H1 (cell line): ENCODE measurements around the gene NOTCH4. TPM values are rescaled to one million over a fixed set of nuclear protein-coding genes. Genes with fewer than 3 reads are reported as not detected.

Experiments used
- EGR1 ChIP-seq: IDR thresholded peaks from 2 replicates; pipeline ENCODE4 v1.6.1; 2011; ENCODE audit warnings: low read depth, low read length, borderline replicate concordance
- FOSL1 ChIP-seq: IDR thresholded peaks from 2 replicates; pipeline ENCODE4 v1.6.1; 2011; ENCODE audit warnings: mild to moderate bottlenecking, low read depth, low read length, moderate library complexity; ENCODE audit not compliant: insufficient read depth
- JUND ChIP-seq: IDR thresholded peaks from 2 replicates; pipeline ENCODE4 v1.6.1; 2011; ENCODE audit warnings: mild to moderate bottlenecking, improper control_type of control experiment, low read length
- KDM4A ChIP-seq: IDR thresholded peaks from one replicate; pipeline ENCODE4 v1.7.1; 2012; ENCODE audit warnings: low read depth, mild to moderate bottlenecking, moderate library complexity, low read length, inconsistent platforms; ENCODE audit not compliant: severe bottlenecking
- POLR2AphosphoS5 ChIP-seq: IDR thresholded peaks from 2 replicates; pipeline ENCODE4 v1.6.1; 2011; ENCODE audit warnings: low read depth, low read length
- RNF2 ChIP-seq: fragments of 200-900, 300-1000 bp; sonication (generic); IDR thresholded peaks from 2 replicates; pipeline ENCODE4 v1.7.1; 2016; ENCODE audit warnings: borderline replicate concordance, low read depth, mild to moderate bottlenecking, antibody characterized with exemption, low read length; ENCODE audit not compliant: poor library complexity, severe bottlenecking; ENCODE audit errors: missing control alignments
- SP4 ChIP-seq: IDR thresholded peaks from 2 replicates; pipeline ENCODE4 v1.6.1; 2012; ENCODE audit warnings: low read length, inconsistent platforms
- polyA plus RNA-seq, 7 experiments: library from polyadenylated mRNA; depleted of rRNA in 3 of 7; stranded (reverse) in 5 of 7; unstranded in 2 of 7; fragments of >200 nt in 5 of 7; fragments of 200-250 nt in 2 of 7; gene quantifications; 1 replicate in 5 of 7; 2 replicates in 1 of 7; 4 replicates in 1 of 7; pipeline versions ENCODE4 v1.2.1 to v1.2.3, GENCODE V29; 2011 to 2013; ENCODE audit warnings: missing spikeins in 2 of 7, mixed read lengths in 2 of 7
- total RNA-seq: library from RNA; stranded (reverse); fragmentation: NEBNext Ultra II Directional; extraction: Animal tissue kit (Norgen Biotek cat#: 25700); gene quantifications from 2 replicates; pipeline ENCODE4 v1.2.1, GENCODE V29; 2021

The NOTCH4 gene
- total and polyA plus RNA-seq, 2 of the 8 experiments (the other 6 are each of a cell fraction or from before 2014, with no cell fraction given), result 1.9 to 2.8 TPM

DNA sequence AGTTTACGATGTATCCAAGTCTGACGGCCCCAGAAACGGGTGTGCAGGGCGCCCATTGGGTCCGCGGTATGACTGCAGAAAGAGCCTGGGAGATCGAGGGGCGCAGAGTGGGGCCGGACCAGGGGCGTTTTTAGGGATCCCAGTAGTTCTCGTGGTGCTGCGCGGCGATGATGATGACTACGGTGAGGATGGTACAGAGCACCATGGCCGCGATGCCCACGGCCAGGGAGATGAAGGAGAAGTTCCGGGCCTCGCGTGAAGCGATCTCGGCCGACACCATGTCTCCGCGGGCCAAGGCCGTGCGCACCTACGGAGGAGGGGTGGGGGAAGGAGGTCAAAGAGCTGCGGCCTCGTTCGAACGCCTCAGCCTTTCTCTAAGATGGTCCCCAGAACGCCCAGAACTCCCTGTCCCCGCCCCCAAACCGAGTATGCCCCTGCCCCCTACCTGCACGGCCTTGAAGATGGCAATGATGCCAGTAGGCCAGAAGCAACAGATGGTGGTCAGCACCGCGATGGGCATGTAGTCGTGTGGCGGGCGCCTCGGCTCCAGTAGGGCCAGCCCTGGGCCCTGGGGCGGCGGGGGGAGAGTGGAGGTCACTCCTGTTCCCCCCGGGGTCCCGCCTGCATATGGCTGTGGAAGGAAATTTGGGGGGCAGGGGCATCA is 74.6 kb downstream of the NOTCH4 start (continued):
- TF ChIP-seq EGR1 (no peak), SP4 (no peak), JUND (no peak), FOSL1 (no peak), KDM4A (peak; percentile 31), RNF2 (no peak), POLR2AphosphoS5 (0 out of 2 replicates have a peak, but pooled peaks have one; percentile 31)
